Peyer's patch (tissue), 4 donors: ENCODE results near the gene PTPRM.

Experiments
- POLR2A ChIP-seq, 2 donors: fragments of 450-650 bp; IDR thresholded peaks; one replicate each; pipeline ENCODE4 v1.5.1; 2017; ENCODE audit warnings: antibody characterized with exemption in 2 of 2, mild to moderate bottlenecking in 2 of 2, moderate library complexity in 2 of 2
- TF ChIP-seq, protein P1 (sequence below), 6 experiments: fragments of 450-650 bp in 4 of 6; fragments of 200-600 bp in 2 of 6; sonication (generic) in 1 of 6; IDR thresholded peaks; one replicate each; pipeline ENCODE4 v1.5.1; 2017 to 2019; ENCODE audit warnings: antibody characterized with exemption in 6 of 6, mild to moderate bottlenecking in 3 of 6, moderate library complexity in 1 of 6

GRCh38 chr18:8238507-8238906, 671.4 kb downstream of the PTPRM start:
- TF ChIP-seq, protein P1, sequence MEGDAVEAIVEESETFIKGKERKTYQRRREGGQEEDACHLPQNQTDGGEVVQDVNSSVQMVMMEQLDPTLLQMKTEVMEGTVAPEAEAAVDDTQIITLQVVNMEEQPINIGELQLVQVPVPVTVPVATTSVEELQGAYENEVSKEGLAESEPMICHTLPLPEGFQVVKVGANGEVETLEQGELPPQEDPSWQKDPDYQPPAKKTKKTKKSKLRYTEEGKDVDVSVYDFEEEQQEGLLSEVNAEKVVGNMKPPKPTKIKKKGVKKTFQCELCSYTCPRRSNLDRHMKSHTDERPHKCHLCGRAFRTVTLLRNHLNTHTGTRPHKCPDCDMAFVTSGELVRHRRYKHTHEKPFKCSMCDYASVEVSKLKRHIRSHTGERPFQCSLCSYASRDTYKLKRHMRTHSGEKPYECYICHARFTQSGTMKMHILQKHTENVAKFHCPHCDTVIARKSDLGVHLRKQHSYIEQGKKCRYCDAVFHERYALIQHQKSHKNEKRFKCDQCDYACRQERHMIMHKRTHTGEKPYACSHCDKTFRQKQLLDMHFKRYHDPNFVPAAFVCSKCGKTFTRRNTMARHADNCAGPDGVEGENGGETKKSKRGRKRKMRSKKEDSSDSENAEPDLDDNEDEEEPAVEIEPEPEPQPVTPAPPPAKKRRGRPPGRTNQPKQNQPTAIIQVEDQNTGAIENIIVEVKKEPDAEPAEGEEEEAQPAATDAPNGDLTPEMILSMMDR (IDR thresholded peaks at IDR 0.05) = no peak
- TF ChIP-seq POLR2A (IDR thresholded peaks at IDR 0.05) = no peak
